WI38 (cell line): ENCODE results near the gene CSF1.

Experiments used
- H3K4me3 ChIP-seq: 2 replicates; pipeline ENCODE4 v1.5.1; 2011; ENCODE audit warnings: low read depth, mild to moderate bottlenecking, control low read depth, low read length
- CTCF ChIP-seq: IDR thresholded peaks from 2 replicates; pipeline ENCODE4 v1.5.1; 2012; ENCODE audit warnings: low read depth, mild to moderate bottlenecking, control low read depth, low read length

CSF1 gene

DNA sequence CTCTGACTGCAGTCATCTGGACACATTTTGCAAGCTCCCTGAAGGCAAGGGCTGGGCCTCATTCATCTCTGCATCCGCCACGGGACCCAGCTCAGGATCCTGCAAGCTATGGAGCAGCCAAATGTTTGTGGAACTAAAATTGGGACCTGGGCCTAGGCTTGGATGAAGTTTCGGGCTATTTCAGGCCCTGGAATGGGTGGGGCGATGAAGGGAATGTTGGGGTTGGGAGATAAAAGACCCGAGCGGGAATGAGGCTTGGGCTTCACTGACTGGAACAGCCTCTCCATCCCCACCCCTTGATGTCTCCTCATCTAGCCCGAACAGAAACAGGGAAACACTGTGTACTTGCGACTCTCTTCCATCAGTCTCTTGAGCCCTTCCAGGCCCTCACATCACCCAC, 66.6 kb downstream of the CSF1 start:
- TF ChIP-seq CTCF, result no peak
- no peak overlapping the region for H3K4me3 ChIP-seq

- TF ChIP-seq CTCF, result no peak
These were observed 67.2 kb downstream of the CSF1 start for GRCh38 chr1:109977657-109978378.

GRCh38 chr1:109978761-109979488, 68.3 kb downstream of the CSF1 start:
- TF ChIP-seq CTCF, result no peak
- no peak overlapping the region for H3K4me3 ChIP-seq

More at GRCh38 chr1:109977657-109978378, 67.2 kb downstream of the CSF1 start:
- no peak overlapping the region for H3K4me3 ChIP-seq

DNA sequence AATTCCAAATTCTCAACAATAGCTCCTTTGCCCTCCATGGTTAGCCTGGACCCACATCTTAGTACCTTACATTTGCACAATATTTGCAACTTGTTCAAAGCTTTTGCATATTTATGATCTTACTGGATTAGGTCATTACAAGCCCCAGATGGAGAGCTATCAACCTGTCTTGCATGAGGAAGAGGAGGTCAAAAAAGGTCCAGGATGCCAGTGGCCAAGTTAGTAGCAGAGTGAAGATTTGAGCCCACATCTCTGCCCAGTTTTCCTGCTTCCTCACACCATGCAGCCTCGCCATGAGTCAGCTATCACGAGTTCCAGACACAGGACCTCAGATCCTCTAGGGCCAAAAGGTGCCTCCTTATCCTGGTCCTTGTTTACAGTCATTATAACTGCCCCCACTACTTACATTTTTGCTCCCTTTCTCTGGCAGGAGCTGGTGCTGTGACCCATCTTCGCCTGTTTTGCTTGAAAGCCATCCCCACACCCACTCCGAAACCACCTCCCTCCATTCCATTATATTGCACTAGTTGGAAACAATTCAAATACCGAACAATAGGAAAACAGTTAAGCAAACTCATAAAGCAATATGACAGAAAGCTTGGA, 68.9 kb downstream of the CSF1 start:
- H3K4me3 ChIP-seq, result no peak overlapping the region
- no peak for TF ChIP-seq CTCF
